Measurements from ENCODE around the gene PRKCZ.

PRKCZ gene

DNA sequence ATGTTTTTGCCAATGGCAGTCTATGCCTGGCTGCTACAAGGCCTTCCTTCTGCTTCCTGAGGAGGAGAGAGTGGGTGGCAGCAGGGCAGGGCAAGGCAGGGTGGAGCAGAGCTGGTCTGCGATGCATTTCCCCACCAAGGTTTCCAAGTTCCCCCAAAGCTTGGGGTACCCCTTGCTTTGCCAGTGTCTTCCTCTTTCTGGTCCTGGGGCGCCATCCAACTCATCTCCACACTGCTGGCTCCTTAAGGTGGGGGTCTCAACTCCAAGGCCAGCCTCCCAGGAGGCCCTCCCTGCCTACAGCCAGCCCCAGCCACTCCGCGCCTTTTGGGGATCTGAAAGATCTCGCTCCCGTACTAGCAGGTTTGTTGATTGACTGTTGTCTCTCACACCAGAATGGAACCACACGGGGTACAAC, 174.0 kb downstream of the PRKCZ start:
- DNase-seq (ENCODE audit: low read depth) = no peak
- no peak overlapping the region for H3K4me3 ChIP-seq (ENCODE audit: low read depth, low read length)
- TF ChIP-seq, protein P1, sequence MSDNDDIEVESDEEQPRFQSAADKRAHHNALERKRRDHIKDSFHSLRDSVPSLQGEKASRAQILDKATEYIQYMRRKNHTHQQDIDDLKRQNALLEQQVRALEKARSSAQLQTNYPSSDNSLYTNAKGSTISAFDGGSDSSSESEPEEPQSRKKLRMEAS (IDR thresholded peaks at IDR 0.05; ENCODE audit: low read depth, low read length) = no peak
- no peak for TF ChIP-seq MYC (IDR thresholded peaks at IDR 0.05; ENCODE audit: low read depth, low read length)
- no peak for TF ChIP-seq POLR2A (IDR thresholded peaks at IDR 0.05; ENCODE audit: extremely low read depth, insufficient read length)

DNA sequence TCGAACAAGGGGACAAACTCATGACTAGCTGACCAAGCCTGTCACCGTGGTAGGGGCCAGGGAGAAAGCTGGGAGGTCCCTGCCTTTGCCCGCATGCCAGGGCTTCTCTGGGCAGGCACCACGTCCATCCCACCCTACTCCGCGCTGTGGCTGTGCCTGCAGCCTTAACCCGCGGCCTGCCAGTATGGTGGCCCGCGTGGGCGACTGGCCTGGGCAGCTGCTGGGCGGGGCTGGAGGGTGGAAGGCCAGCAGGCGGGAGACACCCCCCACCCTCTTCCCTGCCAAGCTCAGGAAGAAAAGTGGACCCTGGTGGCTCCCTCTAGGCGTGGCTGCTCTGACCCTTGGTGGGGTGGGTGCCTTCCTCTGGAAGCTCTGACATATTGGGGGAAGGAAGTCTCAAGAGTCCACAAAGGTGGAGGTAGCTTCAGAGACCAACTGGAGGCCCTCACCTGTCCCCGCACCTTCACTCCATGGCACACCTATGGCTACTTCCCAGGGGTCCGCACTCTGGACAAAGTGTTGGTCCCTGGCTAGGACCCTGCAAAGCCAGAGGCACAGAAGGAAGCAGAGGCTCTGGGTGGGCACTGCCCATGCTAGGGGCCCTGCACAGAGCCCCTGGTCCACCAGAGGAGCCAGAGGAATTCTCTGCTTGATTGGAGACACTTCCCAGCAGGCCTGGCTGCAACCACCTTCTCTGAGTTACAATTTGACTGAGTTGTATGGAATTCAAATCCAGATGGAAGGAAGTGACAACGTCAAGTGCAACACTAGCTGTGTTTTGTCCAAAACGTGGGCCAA, 174.6 kb downstream of the PRKCZ start:
- DNase-seq (ENCODE audit: low read depth) = no peak
- TF ChIP-seq POLR2A (IDR thresholded peaks at IDR 0.05; ENCODE audit: extremely low read depth, insufficient read length) (no peak), MYC (IDR thresholded peaks at IDR 0.05; ENCODE audit: low read depth, low read length) (no peak)
- TF ChIP-seq, protein P1 (IDR thresholded peaks at IDR 0.05; ENCODE audit: low read depth, low read length) = no peak
- TF ChIP-seq, protein P2, sequence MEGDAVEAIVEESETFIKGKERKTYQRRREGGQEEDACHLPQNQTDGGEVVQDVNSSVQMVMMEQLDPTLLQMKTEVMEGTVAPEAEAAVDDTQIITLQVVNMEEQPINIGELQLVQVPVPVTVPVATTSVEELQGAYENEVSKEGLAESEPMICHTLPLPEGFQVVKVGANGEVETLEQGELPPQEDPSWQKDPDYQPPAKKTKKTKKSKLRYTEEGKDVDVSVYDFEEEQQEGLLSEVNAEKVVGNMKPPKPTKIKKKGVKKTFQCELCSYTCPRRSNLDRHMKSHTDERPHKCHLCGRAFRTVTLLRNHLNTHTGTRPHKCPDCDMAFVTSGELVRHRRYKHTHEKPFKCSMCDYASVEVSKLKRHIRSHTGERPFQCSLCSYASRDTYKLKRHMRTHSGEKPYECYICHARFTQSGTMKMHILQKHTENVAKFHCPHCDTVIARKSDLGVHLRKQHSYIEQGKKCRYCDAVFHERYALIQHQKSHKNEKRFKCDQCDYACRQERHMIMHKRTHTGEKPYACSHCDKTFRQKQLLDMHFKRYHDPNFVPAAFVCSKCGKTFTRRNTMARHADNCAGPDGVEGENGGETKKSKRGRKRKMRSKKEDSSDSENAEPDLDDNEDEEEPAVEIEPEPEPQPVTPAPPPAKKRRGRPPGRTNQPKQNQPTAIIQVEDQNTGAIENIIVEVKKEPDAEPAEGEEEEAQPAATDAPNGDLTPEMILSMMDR (IDR thresholded peaks at IDR 0.05; ENCODE audit: low read depth, low read length) = no peak
- no peak overlapping the region for H3K4me3 ChIP-seq (ENCODE audit: low read depth, low read length)

DNA sequence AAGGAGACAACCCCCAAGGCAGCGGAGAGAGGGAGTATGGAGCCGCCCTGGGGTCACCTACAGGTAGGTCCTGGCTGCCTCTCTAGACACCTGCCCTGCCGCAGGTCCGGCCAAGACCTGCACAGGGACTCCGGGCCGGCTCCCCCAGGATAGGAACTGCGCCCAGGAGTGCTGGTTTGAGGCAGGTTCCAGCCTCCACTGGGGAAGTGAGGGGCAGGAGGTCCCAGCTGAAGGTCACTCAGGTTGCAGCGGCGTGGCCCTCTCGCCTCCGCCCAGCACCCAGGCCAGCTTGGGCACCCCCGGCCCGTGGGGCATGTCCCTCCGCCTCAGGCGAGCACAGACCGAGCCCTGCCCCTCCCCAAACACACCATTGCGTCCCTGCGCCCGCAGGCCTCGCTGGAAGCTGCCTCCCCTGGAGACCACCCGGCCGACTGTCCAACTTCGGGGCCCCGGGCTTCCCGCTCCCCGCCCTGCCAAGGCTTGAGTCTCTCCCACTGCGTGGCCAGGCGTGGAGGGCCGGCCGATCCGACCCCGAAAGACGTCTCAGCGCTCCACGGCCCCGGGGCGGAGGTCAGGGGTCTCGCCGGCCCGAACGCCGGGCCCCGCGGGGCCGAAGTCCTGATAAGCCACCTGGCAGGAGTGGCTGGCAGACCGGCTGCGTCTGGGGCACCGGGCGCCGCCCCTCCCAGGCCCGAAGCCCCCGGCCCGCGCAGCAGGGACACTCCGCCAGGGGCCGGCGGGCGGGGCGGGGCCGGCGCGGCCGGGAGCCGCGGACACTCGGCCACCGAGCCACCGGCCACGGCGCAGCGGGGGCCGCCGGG, 176.5 kb downstream of the PRKCZ start:
- no peak for TF ChIP-seq POLR2A (IDR thresholded peaks at IDR 0.05; ENCODE audit: extremely low read depth, insufficient read length)
- no peak for TF ChIP-seq MYC (IDR thresholded peaks at IDR 0.05; ENCODE audit: low read depth, low read length)
- TF ChIP-seq, protein P1 (IDR thresholded peaks at IDR 0.05; ENCODE audit: low read depth, low read length) = no peak
- TF ChIP-seq, protein P2 (IDR thresholded peaks at IDR 0.05; ENCODE audit: low read depth, low read length) = no peak
- no peak overlapping the region for H3K4me3 ChIP-seq (ENCODE audit: low read depth, low read length)

DNA sequence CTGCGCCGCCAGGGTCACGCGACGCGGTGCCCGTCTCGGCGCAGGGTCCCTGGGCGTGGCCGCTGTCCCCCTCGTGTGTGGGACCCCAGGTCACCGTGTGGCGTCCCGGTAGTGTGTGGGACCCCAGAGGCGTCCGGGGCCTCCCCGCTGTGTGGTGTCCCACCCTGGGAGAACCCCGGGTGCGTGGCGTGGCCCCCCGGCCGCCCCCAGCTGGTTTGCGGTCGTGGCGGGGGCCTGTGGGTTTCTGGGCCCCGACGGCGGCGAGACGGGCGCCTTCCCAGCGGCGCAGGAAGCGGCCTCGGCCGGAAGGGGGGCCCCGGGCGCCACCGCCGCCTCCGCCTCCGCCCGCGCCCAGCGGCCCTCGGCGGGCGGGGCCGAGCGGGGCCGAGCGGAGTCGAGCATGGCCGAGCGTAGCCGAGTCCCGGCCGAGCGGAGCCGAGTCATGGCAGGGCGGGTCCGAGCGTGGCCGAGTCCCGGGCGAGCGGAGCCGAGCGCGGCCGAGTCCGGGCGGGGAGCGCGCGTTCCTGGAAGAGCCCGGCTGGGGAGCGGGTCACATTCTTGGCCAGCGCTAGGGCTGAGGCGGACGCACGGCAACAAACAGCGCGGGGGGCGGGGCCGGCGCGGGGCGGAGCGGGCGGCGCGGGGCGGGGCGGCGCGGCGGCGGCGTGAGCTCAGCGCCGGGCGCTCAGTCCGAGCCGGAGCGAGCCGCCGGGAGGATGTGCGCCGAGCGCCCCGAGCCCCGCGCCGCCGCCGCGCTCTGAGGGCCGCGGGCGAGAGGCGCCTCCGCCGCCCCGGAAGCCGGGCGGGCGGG, 177.3 kb downstream of the PRKCZ start:
- DNase-seq (ENCODE audit: low read depth) = peak; percentile 95
- TF ChIP-seq POLR2A (IDR thresholded peaks at IDR 0.05; ENCODE audit: extremely low read depth, insufficient read length) = peak; percentile 56
- TF ChIP-seq, protein P2 (IDR thresholded peaks at IDR 0.05; ENCODE audit: low read depth, low read length) = no peak
- no peak overlapping the region for H3K4me3 ChIP-seq (ENCODE audit: low read depth, low read length)

More for the DNA sequence above, 176.5 kb downstream of the PRKCZ start:
- no peak for DNase-seq (ENCODE audit: low read depth)

DNA sequence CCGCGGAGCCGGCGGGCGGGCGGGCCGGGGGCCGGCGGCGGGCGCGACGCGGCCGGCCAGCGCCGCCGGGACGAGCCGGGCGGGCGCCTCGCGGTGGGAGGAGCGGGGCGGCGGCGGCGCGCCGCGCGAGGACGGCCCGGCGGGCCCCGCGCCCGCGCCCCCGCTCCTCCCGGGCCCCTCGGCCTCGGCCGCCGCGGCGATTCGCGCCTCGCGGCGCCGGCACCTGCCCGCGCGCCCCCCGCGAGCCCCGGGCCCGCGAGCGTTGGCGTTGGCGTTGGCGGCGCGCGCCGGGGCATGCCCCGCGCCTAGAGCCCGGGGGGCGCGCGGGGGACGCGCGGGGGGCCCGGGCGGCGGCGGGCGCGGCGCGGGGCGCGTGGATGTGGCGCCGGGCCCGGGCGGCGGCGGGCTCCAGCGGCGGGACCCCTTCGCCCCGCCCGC, 178.0 kb downstream of the PRKCZ start, which contains the start of gene SKI:
Gene SKI (plus strand): TSS at position 163 of the 438 bp plus-strand sequence. CDS start 448 bp downstream, outside the sequence.
- TF ChIP-seq, protein P1 (IDR thresholded peaks at IDR 0.05; ENCODE audit: low read depth, low read length) = no peak
- TF ChIP-seq, protein P2 (IDR thresholded peaks at IDR 0.05; ENCODE audit: low read depth, low read length) = no peak
- TF ChIP-seq MYC (IDR thresholded peaks at IDR 0.05; ENCODE audit: low read depth, low read length) (no peak), POLR2A (IDR thresholded peaks at IDR 0.05; ENCODE audit: extremely low read depth, insufficient read length) (no peak)
- H3K4me3 ChIP-seq (ENCODE audit: low read depth, low read length) = peak within 1 kb of the TSS; percentile 64
- no peak for DNase-seq (ENCODE audit: low read depth)

Data from NB4 (cell line).